Astrocyte of the hippocampus (primary cell): ENCODE data around the gene ZMYND8.
"Not testable (repeated sequence)": the region's sequence is repeated elsewhere in the genome, so short reads cannot be mapped to it uniquely, and the experiment has no call there.

Source experiments
- DNase-seq: peaks from one replicate; pipeline ENCODE4 v3.0.0; 2011; ENCODE audit warnings: low read depth, low spot score

Gene ZMYND8

DNA sequence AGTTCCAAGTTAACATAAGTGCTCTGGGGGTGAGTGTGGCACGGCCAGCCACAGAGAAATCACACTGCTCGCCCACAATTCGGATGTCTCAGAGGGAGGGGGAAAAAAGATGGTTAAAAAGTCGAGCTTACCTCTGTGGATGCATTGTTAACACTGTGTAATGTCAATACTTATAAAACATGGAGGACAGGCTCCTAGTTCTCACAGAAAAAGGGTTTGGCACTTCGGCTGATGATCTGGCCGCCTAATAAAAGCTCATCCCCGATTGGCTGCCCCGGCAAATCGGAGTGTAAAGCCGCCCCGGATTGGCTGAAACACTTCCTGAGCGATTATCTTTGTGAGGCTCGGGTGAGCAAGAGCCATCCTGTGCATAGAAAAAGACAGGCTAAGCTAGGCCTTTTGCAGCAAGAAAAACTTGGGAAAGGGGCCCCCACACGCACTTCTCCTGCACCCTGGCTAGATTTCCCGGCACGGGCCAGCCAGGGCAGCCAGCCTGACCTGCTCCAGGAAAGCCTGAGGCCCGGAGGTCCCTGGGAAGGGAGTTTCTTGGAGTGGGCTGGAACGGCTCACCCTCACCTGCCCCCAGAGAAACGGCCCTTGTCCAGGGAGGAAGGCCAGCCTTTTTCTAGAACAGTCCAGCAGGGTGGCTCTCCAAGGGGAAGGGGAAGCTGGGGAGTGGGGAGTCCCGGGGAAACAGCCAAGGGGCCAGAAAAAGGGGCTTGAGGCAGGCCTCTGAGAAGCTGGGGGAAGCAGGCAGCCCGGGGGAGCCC lies at the start of gene ZMYND8:
Gene ZMYND8 (minus strand): TSS at position 174 of the 770 bp plus-strand sequence. CDS start 29 bp downstream, at position 145.
- DNase-seq: peak; percentile 96

DNA sequence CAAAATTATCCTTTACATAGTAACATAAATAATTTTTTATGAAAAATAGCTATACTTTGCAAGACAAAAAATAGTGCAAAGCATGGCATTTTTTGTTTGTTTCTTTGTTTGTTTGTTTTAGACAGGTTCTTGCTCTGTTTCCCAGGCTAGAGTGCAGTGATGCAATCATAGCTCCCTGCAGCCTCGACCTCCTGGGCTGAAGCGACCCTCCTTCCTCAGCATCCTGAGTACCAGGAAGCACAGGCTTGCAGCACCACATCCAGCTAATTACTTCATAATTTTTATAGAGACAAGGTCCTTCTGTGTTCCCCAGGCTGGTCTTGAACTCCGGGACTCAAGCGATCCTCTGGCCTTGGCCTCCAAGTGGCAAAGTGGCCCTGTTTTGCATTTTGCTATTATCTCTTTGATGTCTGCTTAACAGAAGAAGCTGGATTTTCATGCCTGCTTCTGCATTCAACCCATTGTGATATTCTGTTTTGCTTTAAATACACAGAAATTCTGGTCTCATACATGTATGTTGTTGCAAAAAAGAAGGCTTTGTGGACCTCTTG lies 49.4 kb upstream of the ZMYND8 start:
- DNase-seq: no peak

DNA sequence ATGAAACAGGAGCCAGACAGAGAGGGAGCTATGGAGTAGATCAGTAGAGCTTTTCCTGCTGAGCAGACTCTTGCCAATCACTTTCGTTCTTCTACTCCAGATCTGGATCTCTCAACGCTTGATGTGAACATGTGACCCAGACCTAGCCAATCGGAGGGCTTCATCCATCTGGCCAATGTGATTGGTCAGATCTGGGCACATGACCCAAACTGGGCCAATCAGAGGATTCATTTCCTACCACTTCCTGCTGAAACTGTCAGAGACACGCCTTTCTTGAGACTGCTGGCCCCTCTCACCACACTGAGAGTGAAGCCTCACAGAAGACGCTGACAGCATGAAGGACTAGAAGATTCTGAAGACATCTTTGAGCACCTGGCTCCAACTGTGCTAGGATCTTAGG lies 44.2 kb upstream of the ZMYND8 start:
- no peak for DNase-seq

DNA sequence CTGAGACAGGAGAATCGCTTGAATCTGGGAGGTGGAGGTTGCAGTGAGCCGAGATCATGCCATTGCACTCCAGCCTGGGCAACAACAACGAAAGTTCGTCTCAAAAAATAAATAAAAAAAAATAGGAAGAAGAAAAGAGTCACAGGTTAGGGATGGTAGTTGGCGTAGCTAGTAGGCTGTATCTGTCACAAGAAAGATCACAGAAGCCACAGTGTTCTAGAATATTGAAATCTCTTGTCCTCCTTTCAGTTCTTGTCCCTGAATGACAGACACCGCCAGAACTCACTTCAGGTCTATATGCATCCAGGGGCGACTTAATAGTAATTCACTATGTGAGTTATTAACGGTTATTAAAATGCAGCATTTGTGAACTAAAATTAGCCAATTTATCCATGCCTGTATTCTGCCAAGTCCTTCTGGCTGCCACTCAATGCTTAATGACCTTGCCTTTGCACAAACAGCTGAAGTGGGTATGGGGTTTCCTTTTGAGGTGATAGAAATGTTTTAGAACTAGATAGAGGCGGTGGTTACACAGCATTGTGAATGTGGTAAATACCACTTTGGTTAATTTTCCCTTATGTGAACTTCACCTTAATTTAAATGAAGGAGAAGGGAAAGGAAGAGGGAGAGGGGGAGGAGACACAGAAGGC lies 41.3 kb upstream of the ZMYND8 start:
- DNase-seq: no peak

DNA sequence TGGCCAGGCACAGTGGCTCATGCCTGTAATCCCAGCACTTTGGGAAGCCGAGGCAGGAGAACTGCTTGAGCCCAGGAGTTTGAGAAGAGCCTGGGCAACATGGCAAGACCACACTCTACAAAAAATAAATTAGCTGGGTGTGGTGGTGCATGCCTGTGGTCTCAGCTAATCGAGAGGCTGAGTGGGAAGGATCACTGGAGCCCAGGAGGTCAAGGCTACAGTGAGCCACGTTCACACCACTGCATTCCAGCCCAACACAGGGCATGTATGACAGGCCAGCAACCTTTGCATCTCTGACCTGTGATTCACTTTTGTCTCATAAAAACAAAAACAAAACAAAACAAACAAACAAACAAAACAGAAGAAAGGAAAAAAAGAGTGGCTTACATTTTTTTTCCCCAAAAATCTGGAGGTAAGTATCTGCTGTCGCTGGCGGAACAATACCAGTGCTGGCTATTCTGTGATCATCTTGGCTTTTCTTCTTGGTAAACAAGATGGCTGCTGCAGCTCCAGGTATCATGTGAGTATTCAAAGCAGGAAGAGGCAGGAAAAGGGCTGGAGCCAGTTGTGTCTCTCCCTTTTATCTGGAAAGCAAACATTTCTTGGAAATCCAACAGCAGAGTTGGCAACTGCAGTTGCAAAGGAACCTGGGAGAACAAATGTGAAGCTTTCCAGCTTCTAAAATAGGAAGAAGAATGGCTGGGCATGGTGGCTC lies 40.4 kb upstream of the ZMYND8 start:
- DNase-seq: peak; percentile 18

DNA sequence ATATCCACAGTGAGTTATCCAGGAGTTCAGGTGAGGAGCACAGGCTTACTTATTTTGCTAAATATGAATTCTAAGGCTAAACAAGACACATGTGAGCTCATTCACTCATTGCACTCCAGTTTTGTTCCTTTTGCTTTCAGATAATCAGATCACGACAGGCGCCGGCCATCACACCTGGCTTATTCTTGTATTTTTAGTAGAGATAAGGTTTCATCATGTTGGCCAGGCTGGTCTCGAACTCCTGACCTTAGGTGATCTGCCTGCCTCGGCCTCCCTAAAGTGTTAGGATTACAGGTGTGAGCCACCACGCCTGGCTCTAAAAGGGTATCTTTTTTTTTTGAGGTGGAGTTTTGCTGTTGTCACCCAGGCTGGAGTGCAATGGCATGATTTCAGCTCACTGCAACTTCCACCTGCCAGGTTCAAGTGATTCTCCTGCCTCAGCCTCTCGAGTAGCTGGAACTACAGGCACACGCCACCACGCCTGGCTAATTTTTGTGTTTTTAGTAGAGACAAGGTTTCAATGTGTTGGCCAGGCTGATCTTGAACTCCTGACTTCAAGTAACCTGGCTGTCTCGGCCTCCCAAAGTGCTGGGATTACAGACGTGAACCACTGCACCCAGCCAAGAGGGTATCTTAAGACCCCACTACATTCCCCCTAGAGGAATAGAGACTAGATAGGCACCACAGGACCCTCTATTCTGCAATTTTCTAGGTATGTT lies 37.5 kb upstream of the ZMYND8 start:
- DNase-seq: not testable (repeated sequence)

DNA sequence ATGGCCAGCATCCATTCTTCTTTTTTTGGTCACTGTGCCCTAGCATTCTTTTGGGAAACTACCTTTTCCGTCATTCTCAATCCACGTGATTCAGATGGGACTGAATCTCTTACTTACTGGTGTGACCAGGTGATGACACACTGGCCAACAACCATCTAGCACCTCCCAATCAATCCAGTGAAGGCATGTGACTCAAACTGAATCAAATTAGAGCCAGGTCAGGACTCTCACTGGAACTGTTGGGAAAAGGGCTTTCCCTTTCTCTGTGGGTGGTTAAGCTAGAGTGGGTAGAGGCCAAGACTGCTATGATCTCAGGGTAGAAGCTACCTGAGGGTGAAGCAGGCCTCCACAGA lies 36.2 kb upstream of the ZMYND8 start:
- no peak for DNase-seq

DNA sequence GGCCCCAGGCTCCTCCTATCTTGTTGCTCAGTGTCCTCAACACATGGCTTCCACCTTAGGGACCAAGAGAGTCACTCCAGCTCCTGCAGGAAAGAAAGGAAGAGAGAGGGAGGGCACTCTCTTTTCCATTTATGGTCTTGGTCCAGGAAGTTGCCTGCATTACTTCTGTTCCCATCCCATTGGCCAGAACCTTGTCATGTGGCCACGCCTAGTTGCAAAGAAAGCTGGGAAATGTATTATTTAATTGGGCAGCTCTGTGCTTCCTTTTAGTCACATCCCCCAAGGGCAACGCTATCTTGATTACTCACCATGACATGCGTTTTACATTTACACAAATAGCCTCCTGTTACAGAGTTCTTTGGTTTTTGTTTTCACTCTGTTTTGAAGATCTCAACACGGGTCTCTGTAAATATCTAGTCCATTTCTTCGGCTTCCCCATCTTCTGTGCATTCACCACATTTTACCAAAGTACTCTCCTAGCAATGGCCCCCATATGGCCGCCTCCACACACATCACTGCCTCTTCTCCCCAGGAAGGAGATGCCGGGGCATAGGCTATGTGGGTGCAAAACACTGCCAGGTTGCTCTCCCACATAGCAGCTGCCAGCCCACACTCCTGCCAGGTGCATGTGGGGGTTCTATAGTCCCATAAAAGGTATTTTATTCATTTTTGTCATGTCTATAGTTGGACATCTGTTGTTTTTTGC lies 35.7 kb upstream of the ZMYND8 start:
- peak; percentile 65 for DNase-seq

DNA sequence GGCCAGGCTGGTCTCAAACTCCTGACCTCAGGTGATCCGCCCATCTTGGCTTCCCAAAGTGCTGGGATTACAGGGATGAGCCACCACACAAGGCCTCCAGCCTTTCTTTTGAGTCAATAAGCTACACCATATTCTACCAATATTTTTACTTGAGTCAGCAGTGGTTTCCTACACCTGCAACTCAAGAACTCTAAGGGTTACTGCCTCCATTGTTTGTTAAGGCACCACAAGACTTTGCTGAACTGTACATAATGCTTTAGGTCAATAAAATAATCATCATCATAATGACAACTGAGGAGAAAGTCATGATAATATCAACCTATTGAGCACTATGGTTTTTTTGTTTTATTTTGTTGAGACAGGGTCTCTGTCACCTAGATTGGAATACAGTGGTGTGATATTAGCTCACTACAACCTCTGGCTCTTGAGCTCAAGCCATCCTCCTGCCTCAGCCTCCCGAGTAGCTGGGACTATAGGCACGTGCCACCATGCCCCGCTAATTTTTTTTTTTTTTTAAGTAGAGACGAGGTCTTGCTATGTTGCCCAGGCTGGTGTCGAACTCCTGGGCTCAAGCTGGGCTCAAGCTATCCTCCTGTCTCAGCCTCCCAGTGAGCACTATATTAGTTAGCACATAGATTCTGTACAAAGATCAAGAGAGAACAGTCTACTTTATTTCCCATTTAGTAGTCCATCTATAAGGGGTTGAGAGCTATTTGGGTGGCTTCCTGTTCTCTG lies 34.9 kb upstream of the ZMYND8 start:
- no peak for DNase-seq

DNA sequence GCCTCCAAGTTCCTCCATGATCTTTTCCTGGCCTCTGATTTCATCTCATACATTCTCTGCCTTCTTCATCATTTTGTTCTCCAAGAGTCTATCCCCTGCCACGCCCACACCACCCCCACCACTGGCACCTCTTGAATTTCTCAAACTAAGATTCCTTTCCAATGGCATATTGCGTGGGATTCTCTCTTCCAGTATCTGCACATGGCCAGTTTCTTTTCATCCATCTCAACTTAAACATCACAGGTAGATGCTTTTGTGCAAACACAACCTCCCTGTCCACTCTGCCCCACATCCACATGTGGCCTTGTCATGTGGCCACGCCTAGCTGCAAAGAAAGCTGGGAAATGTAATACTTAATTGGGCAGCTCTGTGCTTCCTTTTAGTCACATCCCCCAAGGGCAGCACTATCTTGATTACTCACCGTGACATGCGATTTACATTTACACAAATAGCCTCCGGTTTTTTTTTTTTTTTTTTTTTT lies 33.4 kb upstream of the ZMYND8 start:
- peak; percentile 14 for DNase-seq

DNA sequence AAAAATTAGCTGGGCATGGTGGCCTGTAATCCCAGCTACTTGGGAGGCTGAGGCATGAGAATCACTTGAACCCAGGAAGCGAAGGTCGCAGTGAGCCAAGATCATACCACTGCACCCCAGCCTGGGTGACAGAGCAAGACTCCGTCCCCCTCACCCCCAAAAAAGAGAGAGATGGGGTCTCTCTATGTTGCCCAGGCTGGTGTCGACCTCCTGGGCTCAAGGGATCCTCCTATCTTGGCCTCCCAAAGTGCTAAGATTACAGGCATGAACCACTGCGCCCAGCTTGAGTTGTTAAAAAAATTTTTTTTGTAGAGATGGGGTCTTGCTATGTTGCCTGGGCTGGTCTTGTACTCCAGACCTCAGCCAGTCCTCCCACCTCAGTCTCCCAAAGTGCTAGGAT lies 29.5 kb upstream of the ZMYND8 start:
- DNase-seq: not testable (repeated sequence)

DNA sequence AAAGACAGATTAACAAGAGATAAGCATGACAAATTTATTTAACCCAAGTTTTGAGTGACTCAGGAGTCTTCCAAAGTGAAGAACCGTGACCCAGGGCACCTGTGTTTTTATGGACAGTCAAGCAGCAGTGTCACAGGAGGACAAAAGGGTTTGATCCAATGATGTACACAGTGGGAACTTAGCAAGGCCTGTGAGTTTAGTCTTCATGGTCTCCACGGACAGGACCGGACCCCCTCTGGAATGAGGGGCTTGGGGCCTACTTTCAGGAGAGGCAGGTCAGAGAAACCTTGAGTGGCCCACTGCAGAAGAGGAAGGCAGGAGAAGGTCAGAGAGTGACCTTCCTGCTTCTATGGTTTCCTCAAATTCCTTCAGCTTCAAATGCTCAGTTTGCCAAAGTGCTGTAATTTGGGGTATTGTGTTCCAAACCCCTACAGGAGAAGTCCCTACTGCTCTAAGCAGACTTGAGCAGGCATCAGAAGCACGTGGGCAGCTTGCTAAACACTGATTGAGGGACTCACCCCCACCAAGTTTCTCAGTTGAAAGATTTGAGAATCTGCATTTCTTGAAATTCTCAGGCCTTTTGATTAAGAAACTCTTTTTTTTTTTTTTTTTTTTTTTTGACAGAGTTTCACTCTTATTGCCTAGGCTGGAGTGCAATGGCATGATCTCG lies 26.4 kb upstream of the ZMYND8 start:
- no peak for DNase-seq

DNA sequence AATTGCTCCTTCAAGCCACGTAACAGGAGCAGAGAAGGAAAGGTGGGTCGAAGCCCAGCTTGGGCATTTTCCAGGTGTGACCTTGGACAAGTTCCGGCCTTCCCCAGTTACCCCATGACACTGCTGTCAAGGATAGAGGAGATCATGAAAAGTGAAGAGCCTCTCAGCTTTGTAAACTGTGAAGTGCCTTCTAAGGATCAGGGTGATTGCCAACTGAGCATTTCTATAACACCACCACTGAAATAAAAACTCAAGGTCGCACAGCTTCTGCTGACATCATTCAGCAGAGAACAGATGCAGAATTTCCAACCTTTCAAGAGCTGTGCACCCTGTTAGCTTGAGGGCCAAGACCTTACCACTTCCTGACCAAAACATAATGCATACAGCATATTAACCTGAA lies 24.0 kb upstream of the ZMYND8 start:
- no peak for DNase-seq

DNA sequence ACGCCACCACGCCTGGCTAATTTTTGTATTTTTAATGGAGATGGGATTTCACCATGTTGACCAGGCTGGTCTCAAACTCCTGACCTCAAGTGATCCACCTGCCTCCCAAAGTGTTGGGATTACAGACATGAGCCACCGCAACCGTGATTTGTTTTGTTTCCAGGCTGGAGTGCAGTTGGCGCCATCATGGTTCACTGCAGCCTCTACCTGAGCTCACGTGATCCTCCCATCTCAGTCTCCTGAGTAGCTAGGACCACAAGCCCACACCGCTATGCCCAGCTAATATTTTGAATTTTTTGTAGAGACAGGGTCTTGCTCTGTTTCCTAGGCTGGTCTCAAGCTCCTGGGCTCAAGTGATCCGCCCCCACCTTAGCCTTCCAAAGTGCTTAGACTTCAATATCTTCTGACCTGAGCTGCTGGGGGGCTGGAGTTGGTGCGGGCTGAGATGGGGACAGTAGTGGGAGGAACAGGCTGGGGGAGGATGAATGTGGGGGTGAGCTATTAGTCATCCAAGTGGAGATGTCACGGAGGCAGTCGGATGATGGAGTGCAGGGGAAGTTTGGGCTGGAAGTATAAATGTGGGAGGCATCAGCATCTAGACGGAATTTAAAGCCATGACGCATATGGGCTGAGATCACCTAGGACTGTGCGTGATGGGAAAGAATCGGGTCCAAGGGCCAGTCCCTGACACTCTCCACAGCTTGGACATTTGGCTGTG lies 23.1 kb upstream of the ZMYND8 start:
- DNase-seq: peak; percentile 71

DNA sequence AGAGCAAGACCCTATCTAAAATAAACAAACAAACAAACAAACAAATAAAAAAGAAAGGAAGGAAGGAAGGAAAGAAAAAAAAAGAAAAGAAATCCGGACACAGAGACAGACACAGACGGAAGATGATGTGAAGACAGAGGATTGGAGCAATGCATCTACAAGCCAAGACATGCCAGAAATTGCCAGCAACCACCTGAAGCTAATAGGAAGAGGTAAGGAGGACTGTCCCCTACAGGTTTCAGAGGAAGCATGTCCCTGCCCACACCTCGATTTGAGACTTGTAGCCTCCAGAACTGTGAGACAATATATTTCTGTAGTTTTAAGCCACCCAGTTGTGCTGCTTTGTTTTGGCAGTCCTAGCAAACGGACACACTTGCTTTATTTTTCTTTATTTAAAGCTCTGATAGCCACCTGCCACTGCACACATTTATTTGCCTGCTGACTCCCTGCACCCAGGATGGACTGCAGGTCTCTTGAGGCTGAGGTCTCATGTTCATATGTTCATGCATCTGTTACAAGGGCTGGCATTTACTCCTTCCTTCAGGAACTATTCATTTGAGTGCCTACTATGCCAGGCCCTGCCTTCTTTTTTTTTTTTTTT lies 20.7 kb upstream of the ZMYND8 start:
- DNase-seq: no peak

DNA sequence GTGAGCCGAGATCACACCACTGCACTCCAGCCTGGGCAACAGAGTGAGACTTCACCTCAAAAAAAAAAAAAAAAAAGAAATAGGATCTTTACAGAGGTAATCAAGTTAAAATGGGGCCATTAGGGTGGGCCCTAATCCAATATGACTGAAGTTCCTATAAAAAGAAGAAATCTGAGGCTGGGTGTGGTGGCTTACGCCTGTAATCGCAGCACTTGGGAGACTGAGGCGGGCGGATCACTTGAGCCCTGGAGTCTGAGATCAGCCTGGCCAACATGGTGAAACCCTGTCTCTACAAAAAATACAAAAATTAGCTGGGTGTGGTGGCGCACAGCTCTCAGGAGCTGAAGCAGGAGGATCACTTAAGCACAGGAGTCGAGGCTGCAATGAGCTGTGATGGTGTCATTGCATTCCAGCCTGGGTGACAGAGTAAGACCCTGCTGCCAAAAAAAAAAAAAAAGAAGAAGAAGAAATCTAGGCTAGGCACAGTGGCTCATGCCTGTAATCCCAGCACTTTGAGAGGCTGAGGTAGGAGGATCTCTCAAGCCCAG lies 19.7 kb upstream of the ZMYND8 start:
- not testable (repeated sequence) for DNase-seq

DNA sequence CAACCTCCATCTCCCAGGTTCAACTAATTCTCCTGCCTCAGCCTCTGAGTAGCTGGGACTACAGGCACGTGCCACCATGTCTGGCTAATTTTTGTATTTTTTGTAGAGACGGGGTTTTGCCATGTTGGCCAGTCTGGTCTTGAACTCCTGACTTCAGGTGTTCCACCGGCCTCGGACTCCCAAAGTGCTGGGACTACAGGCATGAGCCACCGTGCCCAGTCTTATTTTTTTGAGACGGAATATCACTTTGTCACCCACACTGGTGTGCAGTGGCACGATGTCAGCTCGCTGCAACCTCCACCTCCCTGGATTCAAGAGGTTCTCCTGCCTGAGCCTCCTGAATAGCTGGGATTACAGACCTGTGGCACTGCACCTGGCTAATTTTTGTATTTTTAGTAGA lies 17.6 kb upstream of the ZMYND8 start:
- not testable (repeated sequence) for DNase-seq

DNA sequence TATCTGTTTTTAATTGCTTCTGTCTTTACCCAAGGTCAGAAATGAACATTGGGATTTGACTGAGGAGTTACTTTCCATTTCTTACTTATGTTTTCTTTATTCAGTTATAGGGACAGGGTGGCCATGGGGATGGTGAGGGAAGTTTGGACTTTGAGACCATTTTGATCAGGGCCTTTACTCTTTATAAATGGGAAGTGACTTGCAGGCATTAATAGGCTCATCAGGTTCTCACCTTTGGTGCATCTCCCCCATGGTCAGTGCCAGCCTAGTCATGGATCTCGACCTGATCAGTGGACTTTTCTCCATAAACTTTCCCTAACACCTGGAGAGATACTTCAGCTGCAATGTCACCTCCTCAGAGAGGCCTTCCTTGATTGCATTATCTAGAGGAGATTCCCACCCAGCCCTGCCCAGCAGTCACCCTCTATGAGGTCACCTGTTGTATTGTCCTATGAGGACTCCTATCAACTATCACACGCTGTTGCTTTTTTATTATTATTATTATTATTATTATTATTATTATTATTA lies 16.8 kb upstream of the ZMYND8 start:
- no peak for DNase-seq
